SK-N-SH (cell line): ENCODE data around the gene CREB3L1. TPM values are rescaled to one million over a fixed set of nuclear protein-coding genes. Genes with fewer than 3 reads are reported as not detected.

Experiments used
- CTCF ChIA-PET: fragments of 300-600, 350-600 bp; formaldehyde crosslinking; extraction: SDS; loops from one replicate; lab custom pipeline; 2021; lab: Yijun Ruan, JAX
- POLR2A ChIA-PET: fragments of 350-600 bp; sonication (Branson Sonifier 250); formaldehyde crosslinking; extraction: SDS; loops from one replicate; lab custom pipeline; 2020; ENCODE audit warnings: antibody characterized with exemption, inconsistent platforms; lab: Yijun Ruan, JAX
- DNase-seq: peaks from one replicate; pipeline ENCODE4 v3.0.0; 2012
- H2AFZ ChIP-seq: fragments of 200-600 bp; sonication (generic); 2 replicates; pipeline ENCODE4 v1.8.1; 2016; ENCODE audit warnings: antibody characterized with exemption, mild to moderate bottlenecking, low read depth
- H3F3A ChIP-seq: fragments of 200-600 bp; sonication (generic); replicated peaks from 2 replicates; pipeline ENCODE3; 2016; ENCODE audit warnings: antibody characterized with exemption, mild to moderate bottlenecking; ENCODE audit not compliant: insufficient read depth
- H3K27ac ChIP-seq, 2 experiments: fragments of 200-500 bp in 1 of 2; fragments of 200-600 bp in 1 of 2; sonication (Bioruptor generic) in 1 of 2; sonication (generic), shearing (Covaris generic) in 1 of 2; 2 replicates each; pipeline versions ENCODE4 v1.5.1 to v1.6.1; 2014 to 2016; ENCODE audit warnings: low read depth in 2 of 2, inconsistent platforms in 1 of 2, low read length in 1 of 2, mild to moderate bottlenecking in 1 of 2, mixed read lengths in 1 of 2
- H3K27me3 ChIP-seq: fragments of 200-600 bp; sonication (generic), shearing (Covaris generic); 2 replicates; pipeline ENCODE4 v1.6.1; 2016; ENCODE audit warnings: mixed run types; ENCODE audit not compliant: insufficient read depth
- H3K36me3 ChIP-seq, 2 experiments: fragments of 200-500 bp in 1 of 2; fragments of 200-600 bp in 1 of 2; sonication (Bioruptor generic) in 1 of 2; sonication (generic) in 1 of 2; replicated peaks in 1 of 2; 2 replicates each; pipeline versions ENCODE3 to v1.5.1; 2014 to 2016; ENCODE audit warnings: low read length in 1 of 2, mild to moderate bottlenecking in 1 of 2; ENCODE audit not compliant: insufficient read depth in 2 of 2, control insufficient read depth in 1 of 2
- H3K4me1 ChIP-seq, 2 experiments: fragments of 200-500 bp in 1 of 2; fragments of 200-600 bp in 1 of 2; sonication (Bioruptor generic) in 1 of 2; sonication (generic), shearing (Covaris generic) in 1 of 2; 2 replicates each; pipeline versions ENCODE4 v1.5.1 to v1.6.1; 2014 to 2016; ENCODE audit warnings: low read depth in 1 of 2, low read length in 1 of 2, mixed run types in 1 of 2; ENCODE audit not compliant: insufficient read depth in 2 of 2, control insufficient read depth in 1 of 2
- H3K4me2 ChIP-seq: fragments of 200-600 bp; sonication (generic), shearing (Covaris generic); 2 replicates; pipeline ENCODE4 v1.6.1; 2017; ENCODE audit warnings: mixed run types
- H3K4me3 ChIP-seq, 2 experiments: fragments of 200-500 bp in 1 of 2; fragments of 200-600 bp in 1 of 2; sonication (Bioruptor generic) in 1 of 2; sonication (generic), shearing (Covaris generic) in 1 of 2; 2 replicates each; pipeline versions ENCODE4 v1.5.1 to v1.8.1; 2014 to 2016; ENCODE audit warnings: low read depth in 2 of 2, inconsistent platforms in 1 of 2, low read length in 1 of 2, mild to moderate bottlenecking in 1 of 2, mixed read lengths in 1 of 2, moderate library complexity in 1 of 2
- H3K79me2 ChIP-seq: fragments of 200-600 bp; sonication (generic); 2 replicates; pipeline ENCODE4 v1.8.1; 2017; ENCODE audit warnings: mild to moderate bottlenecking; ENCODE audit not compliant: insufficient read depth
- H3K9ac ChIP-seq: fragments of 200-600 bp; sonication (generic); 2 replicates; pipeline ENCODE4 v1.6.1; 2017; ENCODE audit warnings: mixed run types
- H3K9me2 ChIP-seq: fragments of 200-600 bp; sonication (generic); 2 replicates; pipeline ENCODE4 v1.6.1; 2017; ENCODE audit warnings: mixed run types
- H3K9me3 ChIP-seq: fragments of 200-600 bp; sonication (generic); 2 replicates; pipeline ENCODE4 v1.6.1; 2017; ENCODE audit warnings: mixed run types, mild to moderate bottlenecking, moderate library complexity
- H4K20me1 ChIP-seq: fragments of 200-600 bp; sonication (generic); 2 replicates; pipeline ENCODE4 v1.6.1; 2017; ENCODE audit warnings: mild to moderate bottlenecking, mixed run types; ENCODE audit not compliant: insufficient read depth
- CHD2 ChIP-seq: fragments of 150-350 bp; IDR thresholded peaks from 2 replicates; pipeline ENCODE4 v1.6.1; 2018; ENCODE audit warnings: low read length; ENCODE audit not compliant: partially characterized antibody
- FOSL2 ChIP-seq: IDR thresholded peaks from 2 replicates; pipeline ENCODE4 v1.4.0; 2012; ENCODE audit warnings: low read depth, mild to moderate bottlenecking, moderate library complexity, borderline replicate concordance
- FOXJ3 ChIP-seq: sonication (generic); formaldehyde crosslinking; IDR thresholded peaks from 2 replicates; pipeline ENCODE4 v1.5.1; 2020; ENCODE audit warnings: mild to moderate bottlenecking, missing genetic modification reagents
- FOXM1 ChIP-seq: IDR thresholded peaks from 2 replicates; pipeline ENCODE4 v1.4.0; 2012; ENCODE audit warnings: low read depth, mild to moderate bottlenecking
- JUND ChIP-seq: IDR thresholded peaks from 2 replicates; pipeline ENCODE4 v1.4.0; 2012
- MXI1 ChIP-seq: IDR thresholded peaks from 2 replicates; pipeline ENCODE4 v1.6.1; 2012; ENCODE audit warnings: mild to moderate bottlenecking, low read depth, low read length, improper control_type of control experiment
- PBX3 ChIP-seq: IDR thresholded peaks from 2 replicates; pipeline ENCODE4; 2012
- REST ChIP-seq: IDR thresholded peaks from 2 replicates; pipeline ENCODE4 v1.6.1; 2012; ENCODE audit warnings: mild to moderate bottlenecking, low read depth, low read length, moderate library complexity
- RFX5 ChIP-seq: IDR thresholded peaks from 2 replicates; pipeline ENCODE4 v1.6.1; 2012; ENCODE audit warnings: mild to moderate bottlenecking, improper control_type of control experiment, low read length
- WGBS: methylation state at CpG from one replicate; pipeline ENCODE4 v1.1.6; 2017; ENCODE audit warnings: low lambda C conversion rate; 5-methylcytosine and 5-hydroxymethylcytosine counted together
- polyA plus RNA-seq, 3 experiments: library from polyadenylated mRNA; depleted of rRNA; stranded (reverse); fragments of >200 nt; gene quantifications; 2 replicates each; pipeline ENCODE4 v1.2.3, GENCODE V29; 2012

The CREB3L1 gene
- polyA plus RNA-seq, 1 of the 3 experiments (the other 2 are of a cell fraction): 14.0 TPM

DNA sequence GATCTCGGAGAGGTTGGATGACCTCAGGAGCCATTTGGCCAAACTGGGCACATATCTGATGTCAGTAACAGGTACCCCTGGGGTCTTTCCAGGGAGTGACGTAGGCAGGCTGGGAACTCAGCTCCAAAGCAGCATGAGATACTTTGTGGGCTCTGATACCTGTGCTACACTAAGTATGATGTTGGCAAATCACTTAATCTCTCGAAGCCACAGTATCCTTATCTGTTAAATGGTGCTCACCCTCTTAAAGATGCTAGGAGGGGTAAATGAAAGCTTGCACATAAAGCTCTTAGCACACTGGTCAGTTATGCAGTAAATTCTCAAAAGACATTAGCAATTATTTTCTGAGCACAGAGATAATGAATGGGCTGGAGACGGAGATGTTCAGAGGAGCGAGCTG is 52.7 kb downstream of the CREB3L1 start:
- H3K36me3 ChIP-seq: no peaks in the 10 kb centered on the region
- H3K4me1 ChIP-seq: peaks cover 7 to 15% of the 10 kb centered on the region in 2 experiments; a peak in 2 of 4 replicates
- TF ChIP-seq JUND: no peak
- TF ChIP-seq, all 33 proteins: peak for 0
- H4K20me1 ChIP-seq: no peaks in the 10 kb centered on the region
- ChIA-PET CTCF (interaction anchor here (0.8 to 3.3 kb wide), 10 partner anchors 15 to 91 kb away, joined by 3 to 14 read pairs (median 6); partner anchors contain the start of genes CHRM4 and DGKZ), POLR2A (no interaction called here)
- no peak overlapping the region for H3K9ac ChIP-seq
- DNase-seq: no peak
- 86% methylated on average over 5 of the region's 5 CpGs for WGBS
- H2AFZ ChIP-seq: no peak overlapping the region
- peaks cover 10% of the 10 kb centered on the region for H3K27me3 ChIP-seq
- H3K4me2 ChIP-seq: no peak overlapping the region
- H3K9me2 ChIP-seq: no peaks in the 10 kb centered on the region
- no peaks in the 10 kb centered on the region for H3K79me2 ChIP-seq
- H3K27ac ChIP-seq: no peak overlapping the region
- H3K4me3 ChIP-seq: no peak overlapping the region
- peaks cover 4% of the 10 kb centered on the region for H3F3A ChIP-seq
- H3K9me3 ChIP-seq: no peaks in the 10 kb centered on the region

- no peak overlapping the region for H3K4me2 ChIP-seq
- CTCF ChIA-PET: interaction anchor here (0.8 to 3.3 kb wide), 10 partner anchors 16 to 92 kb away, joined by 3 to 14 read pairs (median 6); partner anchors contain the start of genes CHRM4 and DGKZ
- H3K4me3 ChIP-seq: no peak overlapping the region
- TF ChIP-seq PBX3 (no peak), FOXJ3 (CRISPR knock-in tag) (no peak), FOSL2 (no peak), MXI1 (no peak), REST (no peak), RFX5 (no peak), CHD2 (no peak), FOXM1 (no peak)
- peaks cover 10% of the 10 kb centered on the region for H3K27me3 ChIP-seq
- no peaks in the 10 kb centered on the region for H3K9me2 ChIP-seq
- no peak overlapping the region for H2AFZ ChIP-seq
- H3K79me2 ChIP-seq: no peaks in the 10 kb centered on the region
- H3K27ac ChIP-seq: no peak overlapping the region
- H3F3A ChIP-seq: peaks cover 4% of the 10 kb centered on the region
- H3K9me3 ChIP-seq: no peaks in the 10 kb centered on the region
- peaks cover 7 to 15% of the 10 kb centered on the region in 2 experiments; a peak in 2 of 4 replicates for H3K4me1 ChIP-seq
- no peaks in the 10 kb centered on the region for H3K36me3 ChIP-seq
- 65% methylated on average over 11 of the region's 11 CpGs for WGBS
- no peak for DNase-seq
- no peaks in the 10 kb centered on the region for H4K20me1 ChIP-seq
- H3K9ac ChIP-seq: no peak overlapping the region
- POLR2A ChIA-PET: no interaction called here
Observed at GRCh38 chr11:46330563-46331281, 53.3 kb downstream of the CREB3L1 start.
